ENCODE measurements around the gene DGLUCY. TPM values are rescaled to one million over a fixed set of nuclear protein-coding genes. Genes with fewer than 3 reads are reported as not detected.
"Not testable (repeated sequence)": the region's sequence is repeated elsewhere in the genome, so short reads cannot be mapped to it uniquely, and the experiment has no call there.

Gene DGLUCY
- total RNA-seq, 1 donor from 2014 or later: 41.1 TPM

GRCh38 chr14:91108941-91109611, 4.8 kb upstream of the DGLUCY start:
- no peak for DNase-seq (ENCODE audit: low spot score)

- DNase-seq (ENCODE audit: low spot score): no peak
Observed at GRCh38 chr14:91111443-91111842, 2.4 kb upstream of the DGLUCY start.

- DNase-seq (ENCODE audit: low spot score): no peak
Observed at GRCh38 chr14:91112194-91112593, 1.7 kb upstream of the DGLUCY start.

GRCh38 chr14:91114079-91115065, 499 bp downstream of the DGLUCY start:
- DNase-seq (ENCODE audit: low spot score): peak; percentile 91

- DNase-seq (ENCODE audit: low spot score): no peak
Observed at GRCh38 chr14:91115986-91116770, 2.3 kb downstream of the DGLUCY start.

GRCh38 chr14:91116913-91117588, 3.2 kb downstream of the DGLUCY start:
- no peak for DNase-seq (ENCODE audit: low spot score)

GRCh38 chr14:91117960-91118359, 4.1 kb downstream of the DGLUCY start:
- no peak for DNase-seq (ENCODE audit: low spot score)

GRCh38 chr14:91118511-91119068, 4.7 kb downstream of the DGLUCY start:
- no peak for DNase-seq (ENCODE audit: low spot score)

- DNase-seq (ENCODE audit: low spot score): no peak
Observed at GRCh38 chr14:91119556-91120311, 5.9 kb downstream of the DGLUCY start.

GRCh38 chr14:91123201-91123600, 9.3 kb downstream of the DGLUCY start:
- DNase-seq (ENCODE audit: low spot score): no peak

- DNase-seq (ENCODE audit: low spot score): not testable (repeated sequence)
Observed at GRCh38 chr14:91124406-91125270, 10.8 kb downstream of the DGLUCY start.

- no peak for DNase-seq (ENCODE audit: low spot score)
Observed at GRCh38 chr14:91125271-91125660, 11.4 kb downstream of the DGLUCY start.

- no peak for DNase-seq (ENCODE audit: low spot score)
Observed at GRCh38 chr14:91125801-91126200, 11.9 kb downstream of the DGLUCY start.

GRCh38 chr14:91126761-91127160, 12.9 kb downstream of the DGLUCY start:
- no peak for DNase-seq (ENCODE audit: low spot score)

GRCh38 chr14:91127401-91127801, 13.5 kb downstream of the DGLUCY start:
- DNase-seq (ENCODE audit: low spot score): no peak

- DNase-seq (ENCODE audit: low spot score): no peak
Observed at GRCh38 chr14:91127924-91128323, 14.1 kb downstream of the DGLUCY start.

- no peak for DNase-seq (ENCODE audit: low spot score)
Observed at GRCh38 chr14:91128699-91129098, 14.8 kb downstream of the DGLUCY start.

- DNase-seq (ENCODE audit: low spot score): no peak
Observed at GRCh38 chr14:91129261-91129660, 15.4 kb downstream of the DGLUCY start.

GRCh38 chr14:91135039-91135438, 21.2 kb downstream of the DGLUCY start:
- DNase-seq (ENCODE audit: low spot score): no peak
